IPS-18a (cell line): ENCODE results near the gene SMURF1.

ENCODE experiments used
- H3K27ac ChIP-seq: one replicate; pipeline ENCODE4 v1.5.1; 2013; ENCODE audit warnings: low read length
- H3K27me3 ChIP-seq: one replicate; pipeline ENCODE4 v1.6.1; 2013; ENCODE audit warnings: mild to moderate bottlenecking, low read length; ENCODE audit not compliant: control insufficient read depth, insufficient read depth
- H3K36me3 ChIP-seq: one replicate; pipeline ENCODE4 v1.6.1; 2013; ENCODE audit warnings: low read depth, low read length; ENCODE audit not compliant: control insufficient read depth
- H3K4me1 ChIP-seq: one replicate; pipeline ENCODE4 v1.6.1; 2013; ENCODE audit warnings: low read depth, low read length; ENCODE audit not compliant: control insufficient read depth
- H3K4me3 ChIP-seq: one replicate; pipeline ENCODE4 v1.5.1; 2013; ENCODE audit warnings: low read length
- H3K9ac ChIP-seq: one replicate; pipeline ENCODE4 v1.6.1; 2013; ENCODE audit warnings: mild to moderate bottlenecking, low read length, moderate library complexity
- H3K9me3 ChIP-seq: one replicate; pipeline ENCODE4 v1.6.1; 2013; ENCODE audit warnings: low read depth, low read length; ENCODE audit not compliant: control insufficient read depth

The SMURF1 gene

GRCh38 chr7:99013266-99014112 lies 130.4 kb downstream of the SMURF1 start:
- Histone ChIP-seq H3K36me3 (peaks cover 63% of the 10 kb centered on the region), H3K9ac (no peak overlapping the region), H3K4me3 (no peak overlapping the region)

GRCh38 chr7:99012722-99013121 lies 131.2 kb downstream of the SMURF1 start:
- H3K9ac ChIP-seq = no peak overlapping the region
- no peaks in the 10 kb centered on the region for H3K27me3 ChIP-seq
- no peak overlapping the region for H3K4me3 ChIP-seq
- no peaks in the 10 kb centered on the region for H3K4me1 ChIP-seq
- H3K36me3 ChIP-seq = peaks cover 68% of the 10 kb centered on the region
- no peak overlapping the region for H3K27ac ChIP-seq
- H3K9me3 ChIP-seq = no peaks in the 10 kb centered on the region

More at GRCh38 chr7:99013266-99014112, 130.4 kb downstream of the SMURF1 start:
- H3K27me3 ChIP-seq = no peaks in the 10 kb centered on the region
- H3K9me3 ChIP-seq = no peaks in the 10 kb centered on the region
- H3K27ac ChIP-seq = no peak overlapping the region
- no peaks in the 10 kb centered on the region for H3K4me1 ChIP-seq

- Histone ChIP-seq H3K4me1 (no peaks in the 10 kb centered on the region), H3K9ac (no peak overlapping the region), H3K36me3 (peaks cover 71% of the 10 kb centered on the region), H3K27ac (no peak overlapping the region), H3K9me3 (no peaks in the 10 kb centered on the region), H3K27me3 (no peaks in the 10 kb centered on the region), H3K4me3 (no peak overlapping the region)
Observed at GRCh38 chr7:99011706-99012404, 132.1 kb downstream of the SMURF1 start.

GRCh38 chr7:99011341-99011705 lies 132.6 kb downstream of the SMURF1 start:
- no peaks in the 10 kb centered on the region for H3K27me3 ChIP-seq
- no peak overlapping the region for H3K9ac ChIP-seq
- peaks cover 77% of the 10 kb centered on the region for H3K36me3 ChIP-seq
- H3K27ac ChIP-seq = no peak overlapping the region
- H3K4me3 ChIP-seq = no peak overlapping the region
- H3K9me3 ChIP-seq = no peaks in the 10 kb centered on the region
- no peaks in the 10 kb centered on the region for H3K4me1 ChIP-seq

GRCh38 chr7:99010281-99010680 lies 133.6 kb downstream of the SMURF1 start:
- Histone ChIP-seq H3K27ac (no peak overlapping the region), H3K36me3 (peaks cover 82% of the 10 kb centered on the region), H3K27me3 (no peaks in the 10 kb centered on the region), H3K9ac (no peak overlapping the region), H3K4me1 (no peaks in the 10 kb centered on the region), H3K4me3 (no peak overlapping the region), H3K9me3 (no peaks in the 10 kb centered on the region)

DNA sequence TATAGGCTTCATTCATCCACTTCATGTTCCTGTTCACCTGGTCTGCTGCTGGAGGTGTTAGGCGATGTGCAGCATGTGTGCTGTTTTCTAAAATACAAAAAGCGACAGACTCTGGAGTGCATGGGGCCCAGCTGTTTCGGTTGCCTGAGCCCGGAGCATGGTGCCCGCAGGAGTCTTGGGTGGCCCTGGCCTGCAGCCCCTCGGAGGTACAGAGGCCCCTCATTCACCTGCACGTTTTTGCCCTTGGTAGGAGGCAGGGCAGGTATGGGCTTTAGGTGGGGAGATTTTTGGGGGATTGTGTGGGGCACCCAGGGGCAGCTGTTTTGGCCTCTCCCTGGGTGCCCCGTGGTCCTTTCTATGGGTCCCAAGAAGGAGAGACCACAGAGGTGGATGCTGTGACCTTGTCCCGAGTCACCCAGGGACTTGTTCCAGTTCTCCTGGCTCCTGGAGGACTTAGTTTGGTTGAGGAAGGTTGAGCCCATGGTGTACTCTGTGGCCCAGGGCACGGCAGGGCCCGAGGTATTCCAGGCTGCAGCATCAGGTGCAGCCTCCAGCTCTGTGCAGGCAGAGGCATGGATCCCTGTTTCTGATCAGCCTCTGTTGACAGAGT lies 134.9 kb downstream of the SMURF1 start:
- peaks cover 86% of the 10 kb centered on the region for H3K36me3 ChIP-seq
- no peak overlapping the region for H3K4me3 ChIP-seq
- no peaks in the 10 kb centered on the region for H3K27me3 ChIP-seq
- no peak overlapping the region for H3K27ac ChIP-seq
- H3K9ac ChIP-seq = no peak overlapping the region
- no peaks in the 10 kb centered on the region for H3K9me3 ChIP-seq
- no peaks in the 10 kb centered on the region for H3K4me1 ChIP-seq

- Histone ChIP-seq H3K27ac (no peak overlapping the region), H3K4me1 (no peaks in the 10 kb centered on the region), H3K36me3 (peaks cover 79% of the 10 kb centered on the region), H3K9ac (no peak overlapping the region), H3K27me3 (no peaks in the 10 kb centered on the region), H3K4me3 (no peak overlapping the region), H3K9me3 (no peaks in the 10 kb centered on the region)
Observed at GRCh38 chr7:99008181-99008631, 135.7 kb downstream of the SMURF1 start.

DNA sequence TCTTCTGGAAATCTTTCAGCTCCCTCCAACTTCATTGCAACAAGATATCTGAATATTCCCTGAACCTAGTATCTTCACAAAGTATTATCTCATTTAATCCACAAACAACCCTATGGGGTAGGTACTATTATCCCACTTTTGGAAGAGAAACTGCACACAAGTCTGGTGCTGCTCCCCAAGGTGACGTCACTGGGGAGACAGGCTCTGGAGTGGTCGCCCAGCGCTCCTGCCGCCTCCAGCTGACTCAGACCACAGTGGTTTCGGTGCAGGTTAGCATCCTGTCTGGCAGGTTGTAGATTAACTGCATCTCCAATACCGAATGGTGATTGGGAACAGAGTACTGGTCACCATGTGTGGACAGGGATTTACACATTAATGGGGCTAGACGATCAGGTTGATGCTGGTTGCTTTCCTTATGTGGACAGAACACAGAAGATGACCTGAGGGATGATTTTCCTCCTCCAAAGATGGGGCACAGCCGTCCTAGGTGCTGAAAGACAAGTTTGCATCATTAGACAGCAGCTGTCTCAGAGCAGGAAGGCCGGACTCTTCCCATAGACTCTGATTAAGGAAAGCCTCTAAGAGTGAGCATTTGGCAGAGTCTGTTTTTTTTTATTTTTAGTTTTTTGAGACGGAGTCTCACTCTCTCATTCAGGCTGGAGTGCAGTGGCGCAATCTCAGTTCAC lies 137.0 kb downstream of the SMURF1 start:
- Histone ChIP-seq H3K4me3 (no peak overlapping the region), H3K9me3 (no peaks in the 10 kb centered on the region), H3K27ac (no peak overlapping the region), H3K4me1 (no peaks in the 10 kb centered on the region), H3K36me3 (peaks cover 73% of the 10 kb centered on the region), H3K9ac (no peak overlapping the region), H3K27me3 (no peaks in the 10 kb centered on the region)

GRCh38 chr7:99005776-99006175 lies 138.1 kb downstream of the SMURF1 start:
- H3K27ac ChIP-seq = no peak overlapping the region

DNA sequence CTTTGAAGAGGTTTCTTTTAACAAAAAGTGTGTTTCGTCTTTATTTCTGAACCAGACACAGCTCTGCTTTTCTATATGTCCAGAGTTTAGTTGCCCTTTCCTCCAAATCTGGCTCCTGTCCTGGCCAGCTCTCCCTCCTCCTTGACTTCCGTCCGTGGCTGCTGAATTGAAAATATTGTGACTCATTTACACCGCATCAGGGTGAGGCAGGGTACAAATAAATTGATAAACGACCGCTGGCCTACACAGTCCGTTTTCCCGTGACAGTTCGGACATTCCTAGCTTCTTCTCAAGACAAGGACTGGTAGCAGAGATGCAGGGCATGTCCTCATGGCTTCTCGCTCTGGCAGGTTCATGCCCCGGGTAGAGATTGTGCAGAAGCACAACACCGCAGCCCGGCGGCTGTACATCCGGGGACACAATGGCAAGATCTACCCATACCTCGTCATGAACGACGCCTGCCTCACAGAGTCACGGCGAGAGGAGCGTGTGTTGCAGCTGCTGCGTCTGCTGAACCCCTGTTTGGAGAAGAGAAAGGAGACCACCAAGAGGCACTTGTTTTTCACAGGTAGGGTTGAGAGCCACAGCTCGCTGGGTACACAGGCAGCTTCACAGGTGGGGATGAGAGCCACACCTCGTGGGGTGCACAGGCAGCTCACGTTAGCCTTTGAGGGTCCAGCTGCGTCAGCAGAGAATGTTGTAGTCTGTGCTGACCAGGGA lies 139.0 kb downstream of the SMURF1 start:
- H3K4me3 ChIP-seq = no peak overlapping the region
- H3K4me1 ChIP-seq = no peaks in the 10 kb centered on the region
- H3K9me3 ChIP-seq = no peaks in the 10 kb centered on the region
- H3K27ac ChIP-seq = no peak overlapping the region
- H3K9ac ChIP-seq = no peak overlapping the region
- peaks cover 70% of the 10 kb centered on the region for H3K36me3 ChIP-seq
- H3K27me3 ChIP-seq = no peaks in the 10 kb centered on the region

More at GRCh38 chr7:99005776-99006175, 138.1 kb downstream of the SMURF1 start:
- Histone ChIP-seq H3K4me3 (no peak overlapping the region), H3K4me1 (no peaks in the 10 kb centered on the region), H3K36me3 (peaks cover 70% of the 10 kb centered on the region), H3K9me3 (no peaks in the 10 kb centered on the region), H3K27me3 (no peaks in the 10 kb centered on the region), H3K9ac (no peak overlapping the region)

DNA sequence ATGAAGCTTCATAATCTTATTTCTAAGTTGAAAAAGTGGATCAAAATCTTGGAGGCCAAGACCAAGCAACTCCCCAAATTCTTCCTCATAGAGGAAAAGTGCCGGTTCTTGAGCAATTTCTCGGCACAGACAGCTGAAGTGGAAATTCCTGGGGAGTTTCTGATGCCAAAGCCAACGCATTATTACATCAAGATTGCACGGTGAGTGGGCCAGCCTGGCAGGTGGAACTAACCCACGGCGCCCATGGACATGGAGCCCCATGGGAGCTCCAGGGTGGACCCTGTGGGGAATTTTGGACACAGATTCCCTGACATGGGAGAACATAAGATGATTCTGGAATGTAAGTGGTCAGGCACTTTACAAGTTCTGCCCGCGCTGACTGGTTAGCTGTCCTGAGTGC lies 139.7 kb downstream of the SMURF1 start:
- Histone ChIP-seq H3K4me1 (no peaks in the 10 kb centered on the region), H3K36me3 (peaks cover 71% of the 10 kb centered on the region), H3K9ac (no peak overlapping the region), H3K27ac (no peak overlapping the region), H3K9me3 (no peaks in the 10 kb centered on the region), H3K4me3 (no peak overlapping the region), H3K27me3 (no peaks in the 10 kb centered on the region)
